IPS DF 6.9 (cell line): ENCODE results near the gene EML6.

Experiments
- DNase-seq: peaks from one replicate; pipeline ENCODE4 v3.0.0-alpha.2; 2013; ENCODE audit warnings: low read depth, low spot score
- H3K27ac ChIP-seq: one replicate; pipeline ENCODE4 v1.5.1; 2013; ENCODE audit warnings: low read length, control low read depth
- H3K27me3 ChIP-seq: 2 replicates; pipeline ENCODE4 v1.6.1; 2013; ENCODE audit warnings: mild to moderate bottlenecking, low read length; ENCODE audit not compliant: control insufficient read depth, insufficient read depth
- H3K36me3 ChIP-seq: 2 replicates; pipeline ENCODE4 v1.6.1; 2013; ENCODE audit warnings: low read length; ENCODE audit not compliant: control insufficient read depth, insufficient read depth
- H3K4me1 ChIP-seq: 2 replicates; pipeline ENCODE4 v1.6.1; 2013; ENCODE audit warnings: low read length; ENCODE audit not compliant: control insufficient read depth, insufficient read depth
- H3K4me3 ChIP-seq: 2 replicates; pipeline ENCODE4 v1.5.1; 2013; ENCODE audit warnings: mild to moderate bottlenecking, low read length
- H3K9me3 ChIP-seq: 2 replicates; pipeline ENCODE4 v1.6.1; 2013; ENCODE audit warnings: low read length, inconsistent platforms; ENCODE audit not compliant: control insufficient read depth, insufficient read depth
- WGBS: extraction: QIAGEN DNeasy Blood & Tissue Kit; methylation state at CpG from one replicate; pipeline ENCODE4 v1.1.7; 2013; ENCODE audit warnings: mixed read lengths, missing lambda C conversion rate; ENCODE audit not compliant: insufficient read length, insufficient coverage; 5-methylcytosine and 5-hydroxymethylcytosine counted together

Gene EML6

DNA sequence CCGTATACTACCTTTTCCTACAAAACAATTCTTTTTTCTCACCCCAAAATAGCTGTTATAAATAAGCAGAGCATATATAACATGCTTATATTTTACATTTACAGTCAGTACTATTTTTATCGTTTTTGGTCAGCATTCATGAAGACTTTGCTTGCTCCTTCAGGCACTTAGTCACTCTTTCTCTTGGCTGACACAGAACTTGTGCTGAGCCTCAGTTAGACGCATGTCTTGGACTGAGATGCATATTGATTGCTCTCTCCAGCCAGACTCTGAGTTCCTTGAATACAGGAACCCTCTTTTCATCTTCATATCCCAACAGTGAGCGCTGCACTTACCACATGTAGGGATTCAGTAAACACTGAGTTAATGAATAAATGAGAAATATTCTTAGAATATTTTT lies 168.4 kb downstream of the EML6 start:
- Histone ChIP-seq H3K4me3 (no peak overlapping the region), H3K9me3 (no peaks in the 10 kb centered on the region), H3K4me1 (no peaks in the 10 kb centered on the region), H3K27ac (no peak overlapping the region), H3K27me3 (no peaks in the 10 kb centered on the region; the same call in 1 of the 2 replicates), H3K36me3 (no peaks in the 10 kb centered on the region)
- no CpG with 5 or more reads among the region's 4 CpGs for WGBS
- DNase-seq = no peak

DNA sequence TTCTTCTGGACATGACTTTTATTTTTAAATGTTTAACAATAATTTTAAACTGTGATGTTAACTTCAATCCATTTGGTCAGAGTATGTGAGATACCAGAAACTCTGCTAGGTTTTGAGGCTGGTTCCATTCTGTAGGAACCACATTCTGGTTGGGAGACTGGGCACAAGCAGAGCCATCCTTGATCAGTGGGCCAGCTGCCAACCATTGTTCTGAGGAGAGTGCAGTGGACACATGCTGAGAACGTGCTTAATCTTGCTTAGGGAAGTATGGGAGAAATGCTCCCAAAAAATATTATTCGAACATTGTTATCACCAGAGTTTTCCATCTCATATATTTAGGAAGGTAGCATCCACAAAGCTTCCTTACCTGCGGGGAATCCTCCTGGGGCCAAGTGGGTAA lies 171.0 kb downstream of the EML6 start:
- Histone ChIP-seq H3K9me3 (no peaks in the 10 kb centered on the region), H3K36me3 (no peaks in the 10 kb centered on the region), H3K4me1 (no peaks in the 10 kb centered on the region), H3K4me3 (no peak overlapping the region), H3K27ac (no peak overlapping the region), H3K27me3 (no peaks in the 10 kb centered on the region; the same call in 1 of the 2 replicates)
- DNase-seq = no peak
- WGBS = no CpG with 5 or more reads among the region's 3 CpGs

DNA sequence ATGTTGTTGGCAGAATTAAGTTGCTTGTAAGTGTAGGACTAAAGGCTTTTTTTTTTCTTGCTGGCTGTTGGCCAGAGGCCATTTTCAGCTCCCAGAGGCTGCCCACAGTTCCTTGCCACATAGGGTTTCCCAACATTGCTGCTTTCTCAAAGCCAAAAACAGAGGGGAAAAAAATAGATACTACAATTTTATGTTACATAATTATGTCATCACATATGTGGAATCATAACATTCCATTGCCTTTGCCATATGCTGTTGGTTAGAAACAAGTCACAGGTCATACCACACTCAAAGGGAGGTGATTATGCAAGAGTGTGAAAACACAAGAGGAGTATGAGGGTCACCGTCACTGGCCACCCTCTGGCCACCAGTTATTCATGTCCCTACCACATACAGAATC lies 172.3 kb downstream of the EML6 start:
- Histone ChIP-seq H3K27ac (no peak overlapping the region), H3K27me3 (no peaks in the 10 kb centered on the region; the same call in 1 of the 2 replicates), H3K9me3 (no peaks in the 10 kb centered on the region), H3K36me3 (no peaks in the 10 kb centered on the region), H3K4me1 (no peaks in the 10 kb centered on the region), H3K4me3 (no peak overlapping the region)
- WGBS = no CpG with 5 or more reads among the region's 1 CpG
- DNase-seq = no peak

DNA sequence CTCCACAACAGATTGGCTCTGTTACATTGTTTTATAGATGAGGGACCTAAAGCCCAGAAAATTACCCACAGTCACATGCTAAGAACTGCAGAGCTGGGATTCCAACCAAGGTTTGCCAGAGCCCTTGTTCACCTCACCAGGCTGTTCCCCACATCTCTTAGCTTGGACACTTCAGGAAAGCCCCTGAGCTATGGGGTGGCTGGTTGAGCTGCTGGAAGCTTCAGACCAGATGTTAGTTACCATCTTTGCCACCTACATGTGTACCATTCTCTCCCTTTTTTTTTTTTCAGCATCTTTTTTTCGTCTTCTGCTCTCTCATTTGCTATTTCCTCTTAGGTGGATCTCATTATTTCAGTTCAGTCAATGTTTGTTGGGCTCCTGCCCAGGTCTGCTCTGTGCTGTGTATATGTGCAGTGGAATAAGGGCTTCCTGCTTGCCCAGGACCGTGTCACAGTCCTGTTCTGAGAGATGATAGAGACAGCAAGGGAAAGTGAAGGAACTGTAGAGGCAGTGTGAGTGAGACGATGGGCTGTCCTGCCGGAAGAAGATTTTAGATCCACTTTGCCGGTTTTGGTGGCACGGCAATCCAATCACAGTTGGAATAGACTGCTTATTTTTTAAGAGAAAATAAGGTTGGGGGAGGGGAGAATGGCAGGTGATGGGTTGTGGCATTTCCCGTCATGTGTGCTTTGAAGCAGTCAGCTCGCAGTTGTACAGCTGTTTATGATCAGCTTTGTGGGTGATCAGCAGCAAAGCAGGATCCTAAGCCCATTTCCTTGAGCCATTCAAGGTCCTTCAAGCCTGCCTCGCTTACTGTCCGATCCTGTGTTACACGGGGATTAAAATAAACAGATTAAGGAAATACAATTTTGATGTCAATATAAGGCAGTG lies 174.2 kb downstream of the EML6 start:
- no peak overlapping the region for H3K4me3 ChIP-seq
- DNase-seq = no peak
- WGBS = no CpG with 5 or more reads among the region's 11 CpGs
- no peak overlapping the region for H3K27ac ChIP-seq
- no peaks in the 10 kb centered on the region; the same call in 1 of the 2 replicates for H3K27me3 ChIP-seq
- no peaks in the 10 kb centered on the region for H3K4me1 ChIP-seq
- no peaks in the 10 kb centered on the region for H3K9me3 ChIP-seq
- no peaks in the 10 kb centered on the region for H3K36me3 ChIP-seq

DNA sequence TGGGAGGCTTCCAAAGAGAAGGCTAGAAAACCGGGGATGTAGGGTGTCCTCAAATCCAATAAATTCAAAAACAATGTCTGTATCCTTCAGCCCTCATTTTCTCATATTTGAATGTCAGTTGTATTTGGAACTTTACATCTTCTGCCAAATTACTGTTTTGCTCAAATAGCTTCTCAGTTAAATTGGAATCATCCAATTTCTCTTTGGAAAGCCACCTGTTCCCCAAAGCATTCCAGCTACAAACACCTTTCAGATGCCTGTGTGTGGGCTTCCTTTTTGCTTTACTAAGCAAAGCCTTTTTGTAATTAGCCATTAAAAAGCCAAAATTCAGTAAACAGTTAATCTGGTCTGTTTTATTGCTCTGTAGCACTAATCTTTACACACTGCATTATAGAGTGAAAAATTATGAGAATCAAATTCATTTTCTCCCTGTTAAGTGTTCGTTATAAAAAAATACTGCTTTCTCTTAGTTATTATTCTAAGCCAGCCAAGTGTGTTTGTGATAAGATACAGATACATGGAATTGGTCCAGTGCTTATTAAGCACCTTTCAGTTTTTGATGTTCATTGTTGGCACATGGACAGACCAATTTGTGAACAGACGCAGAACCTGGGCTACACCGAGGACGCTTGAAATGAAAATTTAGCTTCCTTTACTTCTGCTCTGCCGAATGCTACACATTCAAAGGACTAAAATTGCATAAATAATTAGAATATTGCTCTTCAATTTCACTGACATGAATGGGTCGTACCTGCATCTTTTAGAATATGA lies 175.2 kb downstream of the EML6 start:
- Histone ChIP-seq H3K4me1 (no peaks in the 10 kb centered on the region), H3K36me3 (no peaks in the 10 kb centered on the region), H3K4me3 (no peak overlapping the region), H3K9me3 (no peaks in the 10 kb centered on the region; the same call in 1 of the 2 replicates), H3K27me3 (no peaks in the 10 kb centered on the region; the same call in 1 of the 2 replicates), H3K27ac (no peak overlapping the region)
- no peak for DNase-seq
- WGBS = no CpG with 5 or more reads among the region's 7 CpGs

DNA sequence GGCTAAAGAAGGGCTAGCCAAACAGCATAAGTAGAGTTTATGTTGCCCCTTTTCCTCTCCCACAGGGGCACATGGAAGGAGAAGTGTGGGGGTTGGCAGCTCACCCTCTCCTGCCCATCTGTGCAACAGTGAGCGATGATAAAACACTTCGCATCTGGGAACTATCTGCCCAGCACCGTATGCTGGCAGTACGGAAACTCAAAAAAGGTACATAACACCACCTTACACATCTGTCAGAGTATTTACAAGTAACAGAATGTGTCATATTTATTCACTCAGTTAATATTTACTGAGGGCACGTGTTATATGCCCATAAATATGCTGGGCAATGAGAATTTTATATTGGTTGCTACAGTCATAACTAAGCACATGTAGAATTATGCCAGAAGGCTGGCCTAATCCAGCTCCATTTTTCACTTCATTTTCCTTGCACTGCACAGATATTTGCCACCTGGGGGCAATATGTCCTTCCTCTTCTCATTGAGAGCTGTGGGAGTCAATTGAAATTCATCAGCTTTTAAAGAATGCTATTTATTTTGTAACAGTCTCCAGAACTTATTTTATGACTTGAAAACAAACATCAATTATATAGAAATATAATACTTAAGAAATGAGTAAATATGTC lies 176.2 kb downstream of the EML6 start:
- Histone ChIP-seq H3K4me3 (no peak overlapping the region), H3K36me3 (no peaks in the 10 kb centered on the region), H3K4me1 (no peaks in the 10 kb centered on the region), H3K27me3 (no peaks in the 10 kb centered on the region; the same call in 1 of the 2 replicates), H3K9me3 (no peaks in the 10 kb centered on the region; the same call in 1 of the 2 replicates), H3K27ac (no peak overlapping the region)
- DNase-seq = no peak
- no CpG with 5 or more reads among the region's 5 CpGs for WGBS

DNA sequence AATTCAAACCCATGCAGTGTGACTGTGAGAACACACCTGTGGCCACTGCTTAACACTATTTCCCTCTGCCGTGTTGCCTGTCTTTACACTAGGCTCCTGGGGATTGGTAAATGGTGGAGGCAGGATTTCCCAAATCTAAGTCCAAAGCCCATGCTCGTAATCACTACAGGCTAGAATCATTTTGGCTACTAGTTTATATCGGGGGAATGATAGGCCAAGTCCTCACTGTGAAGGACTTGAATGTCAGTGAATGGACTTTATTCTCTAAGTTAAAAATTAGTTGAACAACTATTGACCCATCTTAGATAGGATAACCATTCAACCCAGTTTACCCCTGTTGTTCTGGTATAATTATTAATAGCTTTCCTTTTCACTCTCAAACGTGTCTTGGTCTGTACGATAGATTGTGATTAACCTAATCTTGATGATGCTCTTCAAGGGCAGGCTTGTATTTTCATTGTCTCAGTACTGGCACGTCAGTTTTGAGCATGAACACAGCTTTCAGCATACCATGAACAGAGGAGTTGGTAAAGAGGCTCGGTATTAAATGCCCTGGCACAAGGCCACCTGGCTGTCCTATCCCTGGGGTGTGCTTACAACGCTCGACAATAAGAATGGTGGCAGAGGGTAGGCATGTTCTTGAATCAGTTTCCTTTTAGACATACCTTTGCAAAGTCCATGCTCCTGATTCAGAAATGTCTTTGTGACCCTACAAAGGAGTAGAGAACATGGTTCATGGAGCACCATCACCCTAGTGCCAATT lies 177.9 kb downstream of the EML6 start:
- DNase-seq = no peak
- Histone ChIP-seq H3K4me3 (no peak overlapping the region), H3K4me1 (no peaks in the 10 kb centered on the region), H3K9me3 (no peaks in the 10 kb centered on the region; the same call in 1 of the 2 replicates), H3K27ac (no peak overlapping the region), H3K27me3 (peaks cover 2% of the 10 kb centered on the region; the same call in 1 of the 2 replicates), H3K36me3 (no peaks in the 10 kb centered on the region)
- WGBS = no CpG with 5 or more reads among the region's 9 CpGs

DNA sequence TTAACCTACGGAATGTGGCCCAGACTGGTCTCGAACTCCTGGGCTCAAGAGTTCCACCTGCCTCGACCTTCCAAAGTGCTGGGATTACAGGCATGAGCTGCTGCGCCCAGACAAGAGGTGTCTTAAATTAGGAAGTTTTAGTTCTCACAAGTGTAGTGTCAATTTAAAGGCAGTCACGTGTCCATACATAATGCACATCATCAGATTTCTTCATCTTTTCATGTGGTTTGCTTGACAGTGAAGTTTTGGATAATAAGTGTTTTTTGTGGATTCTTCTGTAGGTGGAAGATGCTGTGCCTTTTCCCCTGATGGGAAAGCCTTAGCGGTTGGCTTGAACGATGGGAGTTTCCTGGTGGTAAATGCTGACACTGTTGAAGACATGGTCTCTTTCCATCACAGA lies 179.3 kb downstream of the EML6 start:
- WGBS = no CpG with 5 or more reads among the region's 7 CpGs

DNA sequence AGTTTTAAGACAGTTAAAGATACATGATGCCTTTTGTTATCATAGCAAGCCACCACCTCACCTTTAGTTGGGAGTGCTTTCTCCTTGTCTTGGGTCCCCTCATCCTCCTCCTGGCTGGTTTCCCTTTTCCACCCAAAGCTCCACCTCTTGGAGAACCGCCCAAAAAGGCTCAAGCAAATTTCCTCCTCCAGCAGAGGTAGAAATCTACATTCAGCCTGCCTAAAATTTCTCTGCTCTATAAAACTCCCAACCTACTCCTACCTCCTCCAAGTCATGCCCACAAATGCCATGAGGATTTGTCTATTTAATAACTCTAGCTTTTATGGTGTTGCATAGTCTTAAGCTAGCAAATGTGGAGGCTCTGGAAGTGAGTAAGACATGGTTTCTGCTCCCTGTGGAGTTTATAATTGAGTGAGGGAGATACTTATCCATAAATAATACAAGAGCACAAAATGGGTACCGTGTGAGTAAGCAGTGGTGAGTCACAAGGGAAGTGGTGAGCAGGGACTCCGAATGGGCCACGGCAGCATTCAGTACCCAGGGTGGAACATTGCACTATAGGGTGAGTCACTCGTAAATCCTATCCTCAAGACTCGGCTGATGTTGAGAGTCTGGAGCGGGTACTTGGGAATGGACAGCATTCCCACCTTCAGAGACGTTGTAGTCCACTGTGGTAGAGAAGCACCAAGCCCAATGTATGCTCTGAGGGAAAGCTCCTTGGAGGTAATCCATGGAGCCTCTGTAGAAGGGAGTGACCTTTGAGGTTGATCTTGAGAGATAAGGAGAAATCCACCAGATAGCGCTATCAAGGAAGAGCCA lies 180.5 kb downstream of the EML6 start:
- WGBS = no CpG with 5 or more reads among the region's 9 CpGs
- Histone ChIP-seq H3K27me3 (peaks cover 2% of the 10 kb centered on the region; the same call in 1 of the 2 replicates), H3K4me3 (no peak overlapping the region), H3K9me3 (no peaks in the 10 kb centered on the region; the same call in 1 of the 2 replicates), H3K27ac (no peak overlapping the region), H3K4me1 (no peaks in the 10 kb centered on the region), H3K36me3 (no peaks in the 10 kb centered on the region)
- DNase-seq = no peak

More for the DNA sequence above, 179.3 kb downstream of the EML6 start:
- DNase-seq = no peak
- Histone ChIP-seq H3K27ac (no peak overlapping the region), H3K9me3 (no peaks in the 10 kb centered on the region; the same call in 1 of the 2 replicates), H3K4me3 (no peak overlapping the region), H3K4me1 (no peaks in the 10 kb centered on the region), H3K27me3 (peaks cover 2% of the 10 kb centered on the region; the same call in 1 of the 2 replicates), H3K36me3 (no peaks in the 10 kb centered on the region)
